Measurements from ENCODE around the gene SPATA19.

- TF ChIP-seq CTCF (conservative IDR thresholded peaks at IDR 0.05) (no peak), ZFX (IDR thresholded peaks at IDR 0.05) (no peak)
These were observed 19.4 kb upstream of the SPATA19 start for GRCh38 chr11:133864756-133865155.

All from C4-2B (cell line).